ENCODE measurements around the gene CDHR4.
"Not testable (repeated sequence)": the region's sequence is repeated elsewhere in the genome, so short reads cannot be mapped to it uniquely, and the experiment has no call there.

The CDHR4 gene

GRCh38 chr3:49781415-49782199 is 18.1 kb downstream of the CDHR4 start:
- no peak for DNase-seq (ENCODE audit: low read depth in 2 of 3, low spot score in 2 of 3)

DNA sequence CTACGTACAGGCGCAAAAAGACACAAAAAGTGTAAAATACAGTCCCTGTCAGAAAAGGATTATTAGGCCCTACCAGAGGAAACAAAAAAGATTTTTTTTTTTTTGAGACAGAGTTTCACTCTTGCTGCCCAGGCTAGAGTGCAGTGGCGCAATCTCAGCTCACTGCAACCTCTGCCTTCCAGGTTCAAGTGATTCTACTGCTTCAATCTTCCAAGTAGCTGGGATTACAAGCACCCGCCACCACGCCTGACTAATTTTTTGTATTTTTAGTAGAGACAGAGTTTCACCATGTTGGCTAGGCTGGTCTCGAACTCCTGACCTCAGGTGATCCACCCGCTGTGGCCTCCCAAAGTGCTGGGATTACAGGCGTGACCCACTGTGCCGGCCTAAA is 18.7 kb downstream of the CDHR4 start:
- DNase-seq (ENCODE audit: low read depth in 2 of 3, low spot score in 2 of 3), result not testable (repeated sequence)

DNA sequence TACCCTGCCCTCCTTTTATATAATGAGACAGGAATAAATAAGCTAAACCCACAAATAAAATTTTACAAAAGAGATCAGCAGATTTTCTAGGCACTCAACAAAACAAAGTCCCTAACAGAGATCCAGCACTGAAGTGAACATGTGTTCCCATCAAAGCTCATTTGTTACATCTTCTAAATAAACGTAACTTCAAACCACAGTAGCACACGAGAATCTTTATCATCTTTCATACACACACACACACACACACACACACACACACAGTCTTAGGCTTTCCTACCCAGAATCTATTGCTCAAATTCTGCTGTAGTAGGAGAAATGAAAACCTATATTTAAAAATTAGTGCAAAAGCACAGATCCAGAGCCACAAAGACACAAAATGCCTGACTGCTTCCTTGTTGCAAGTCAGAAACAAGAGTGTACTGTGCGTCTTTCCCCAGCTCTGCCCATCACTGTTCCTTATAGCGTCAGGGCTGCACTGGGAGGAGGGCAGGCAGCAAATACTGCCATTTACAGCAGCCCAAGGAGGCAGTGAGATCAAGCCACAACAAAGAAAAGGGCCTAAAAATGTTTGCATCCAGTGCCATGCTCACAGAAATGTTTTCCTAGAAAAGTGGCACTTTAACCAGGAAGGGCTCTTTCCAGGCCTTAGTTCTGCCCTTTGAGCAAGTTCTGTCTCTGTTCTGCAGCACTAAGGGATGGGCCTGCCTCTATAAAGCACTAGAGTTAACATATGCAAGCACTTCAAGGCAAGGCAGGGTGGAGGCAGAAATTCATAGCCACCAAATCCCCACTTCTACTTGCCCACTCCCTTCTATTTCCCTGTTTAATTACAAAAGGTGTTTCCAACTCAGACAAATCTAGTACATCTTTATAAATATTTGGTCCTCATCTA is 19.3 kb downstream of the CDHR4 start:
- DNase-seq (ENCODE audit: low read depth in 2 of 3, low spot score in 2 of 3), result no peak

- no peak for DNase-seq (ENCODE audit: low read depth in 2 of 3, low spot score in 2 of 3)
These were observed 20.2 kb downstream of the CDHR4 start for GRCh38 chr3:49779358-49780079.

GRCh38 chr3:49776101-49776500 is 23.6 kb downstream of the CDHR4 start:
- not testable (repeated sequence) for DNase-seq (ENCODE audit: low read depth in 2 of 3, low spot score in 2 of 3)

GRCh38 chr3:49775538-49775937 is 24.1 kb downstream of the CDHR4 start:
- DNase-seq (ENCODE audit: low read depth in 2 of 3, low spot score in 2 of 3), result no peak

GRCh38 chr3:49772703-49773102 is 27.0 kb downstream of the CDHR4 start:
- no peak for DNase-seq (ENCODE audit: low read depth in 2 of 3, low spot score in 2 of 3)

GRCh38 chr3:49771340-49771938 is 28.2 kb downstream of the CDHR4 start:
- no peak for DNase-seq (ENCODE audit: low read depth in 2 of 3, low spot score in 2 of 3)

GRCh38 chr3:49769926-49770325 is 29.7 kb downstream of the CDHR4 start:
- no peak for DNase-seq (ENCODE audit: low read depth in 2 of 3, low spot score in 2 of 3)

DNA sequence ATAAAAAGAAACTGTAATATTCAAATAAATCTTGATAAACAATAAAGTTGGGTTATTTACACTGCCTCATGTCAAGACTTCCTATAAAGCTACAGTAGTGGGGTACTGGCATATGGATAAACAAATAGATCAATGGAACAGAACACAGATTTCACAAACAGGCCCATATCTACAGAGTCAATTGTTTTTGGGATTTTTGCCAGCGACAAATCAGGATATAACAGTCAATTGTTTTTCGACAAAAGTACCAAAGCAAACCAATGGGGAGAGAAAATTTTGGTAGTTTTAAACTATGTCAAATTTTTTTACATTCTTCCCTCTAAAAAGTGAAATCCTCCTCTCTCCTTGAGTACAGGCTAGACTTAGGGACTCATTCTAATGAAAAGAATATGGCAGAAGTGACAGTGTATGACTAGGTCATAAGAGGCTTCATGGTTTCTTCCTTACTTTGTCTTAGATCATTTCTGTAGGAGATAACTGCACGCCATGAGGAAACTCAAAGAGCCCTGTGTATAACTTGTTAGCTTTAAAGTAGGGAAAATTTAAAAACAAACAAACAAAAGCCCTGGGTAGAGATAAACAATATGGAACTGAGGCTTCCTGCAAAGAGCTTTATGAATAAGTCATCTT is 30.3 kb downstream of the CDHR4 start:
- no peak for DNase-seq (ENCODE audit: low read depth in 2 of 3, low spot score in 2 of 3)

GRCh38 chr3:49763981-49764380 is 35.7 kb downstream of the CDHR4 start:
- no peak for DNase-seq (ENCODE audit: low read depth in 2 of 3, low spot score in 2 of 3)

- DNase-seq (ENCODE audit: low read depth in 2 of 3, low spot score in 2 of 3), result no peak
These were observed 38.0 kb downstream of the CDHR4 start for GRCh38 chr3:49761661-49762060.

GRCh38 chr3:49759226-49759625 is 40.4 kb downstream of the CDHR4 start:
- DNase-seq (ENCODE audit: low read depth in 2 of 3, low spot score in 2 of 3), result no peak

DNA sequence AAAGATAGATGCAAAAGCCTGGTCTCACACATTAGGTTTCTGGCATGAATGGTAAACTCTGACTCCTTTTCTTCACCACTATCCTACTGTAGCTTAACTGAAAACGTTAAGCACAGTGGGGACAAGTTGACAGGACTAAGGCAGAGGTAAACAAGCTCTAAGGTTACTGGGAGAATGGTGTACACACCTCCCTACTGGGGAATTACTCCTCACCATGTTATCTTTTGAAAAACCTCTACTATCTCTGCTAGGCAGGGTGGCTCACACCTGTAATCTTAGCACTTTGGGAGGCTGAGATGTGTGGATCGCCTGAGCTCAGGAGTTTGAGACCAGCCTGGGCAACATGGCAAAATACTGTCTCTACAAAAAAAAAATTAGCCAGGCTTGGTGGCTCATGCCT is 42.5 kb downstream of the CDHR4 start:
- no peak for DNase-seq (ENCODE audit: low read depth in 2 of 3, low spot score in 2 of 3)

- no peak for DNase-seq (ENCODE audit: low read depth in 2 of 3, low spot score in 2 of 3)
These were observed 43.6 kb downstream of the CDHR4 start for GRCh38 chr3:49756036-49756435.

GRCh38 chr3:49754536-49754935 is 45.1 kb downstream of the CDHR4 start:
- no peak for DNase-seq (ENCODE audit: low read depth in 2 of 3, low spot score in 2 of 3)

GRCh38 chr3:49751501-49751900 is 48.2 kb downstream of the CDHR4 start:
- no peak for DNase-seq (ENCODE audit: low read depth in 2 of 3, low spot score in 2 of 3)

DNA sequence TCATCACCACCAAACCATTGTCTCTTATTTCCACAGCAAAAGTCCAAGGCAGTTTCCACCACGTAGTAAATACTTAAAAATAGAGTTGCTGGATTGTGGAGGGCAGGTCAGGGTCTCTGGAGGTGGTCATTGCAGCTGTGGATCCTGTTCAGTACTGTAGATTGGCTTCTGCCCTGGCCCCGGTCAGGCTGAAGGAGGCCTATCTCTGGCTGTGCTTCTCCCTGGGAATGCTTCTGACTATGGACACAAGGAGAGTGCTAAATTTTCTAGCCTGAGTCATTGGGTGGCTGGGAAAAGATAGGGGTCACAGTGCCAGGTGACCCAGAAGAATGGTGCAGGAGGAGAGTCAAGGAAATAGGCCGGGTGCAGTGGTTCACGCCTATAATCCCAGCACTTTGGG is 49.6 kb downstream of the CDHR4 start:
- no peak for DNase-seq (ENCODE audit: low read depth in 2 of 3, low spot score in 2 of 3)

GRCh38 chr3:49748874-49749273 is 50.8 kb downstream of the CDHR4 start:
- DNase-seq (ENCODE audit: low read depth in 2 of 3, low spot score in 2 of 3), result not testable (repeated sequence)

DNA sequence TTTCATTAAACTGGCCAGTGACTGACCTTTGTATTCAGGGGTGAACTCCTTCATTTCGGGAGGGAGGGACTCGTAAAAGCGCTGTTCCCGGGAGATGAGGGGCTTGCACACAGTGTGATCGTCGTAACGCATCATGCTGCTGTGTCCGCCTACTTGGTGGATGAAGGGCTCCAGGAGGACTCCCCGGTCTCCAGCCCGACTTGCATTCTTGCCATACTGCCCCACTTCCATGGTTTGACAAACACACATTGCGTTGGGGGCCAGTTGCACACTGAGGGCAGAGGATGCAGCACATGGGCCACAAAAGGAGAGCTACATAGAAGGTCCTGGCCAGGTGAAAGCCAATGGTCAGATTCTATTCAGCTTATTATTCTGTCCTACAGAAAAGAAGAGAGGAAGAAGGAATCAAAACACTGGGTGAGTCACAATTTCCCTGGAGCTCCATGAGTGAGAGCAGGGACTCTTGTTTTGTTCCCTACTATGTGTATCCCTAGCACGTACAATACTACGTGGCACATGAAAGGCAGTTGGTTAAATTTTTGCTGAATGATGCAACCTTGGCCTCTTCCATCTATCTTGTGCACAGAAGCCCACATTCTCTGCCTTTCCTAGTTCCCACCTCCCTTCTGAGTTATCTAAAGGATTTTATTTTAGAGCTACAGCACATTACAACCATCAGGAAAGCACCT is 51.7 kb downstream of the CDHR4 start:
- no peak for DNase-seq (ENCODE audit: low read depth in 2 of 3, low spot score in 2 of 3)

All from activated CD8-positive, alpha-beta memory T cell treated with anti-CD3 and anti-CD28 coated beads for 48 hours (primary cell).